Natural killer cell (primary cell): Measurements from ENCODE around the gene SORCS2. TPM values are rescaled to one million over a fixed set of nuclear protein-coding genes. Genes with fewer than 3 reads are reported as not detected.

Experiments
- ATAC-seq, 3 donors: fragments of 150-1000 bp in 2 of 3; fragments of 200-7000 bp in 1 of 3; cut with Tn5 transposase; 1 replicate in 1 of 3; 2 replicates in 2 of 3; pipeline ENCODE4 v1.10.0; 2021; ENCODE audit warnings: mild to moderate bottlenecking in 2 of 3, moderate library complexity in 2 of 3
- DNase-seq, 2 donors: peaks; one replicate each; pipeline versions ENCODE4 v3.0.0 to v3.0.0-alpha.2; 2013 to 2021; ENCODE audit warnings: mixed read lengths in 1 of 2
- H3K27ac ChIP-seq: one replicate; pipeline ENCODE4 v1.5.1; 2013; ENCODE audit warnings: mild to moderate bottlenecking, low read length
- H3K27me3 ChIP-seq: one replicate; pipeline ENCODE4 v1.6.1; 2013; ENCODE audit warnings: low read length; ENCODE audit not compliant: control insufficient read depth, insufficient read depth
- H3K36me3 ChIP-seq: one replicate; pipeline ENCODE4 v1.6.1; 2013; ENCODE audit warnings: low read length; ENCODE audit not compliant: control insufficient read depth, insufficient read depth
- H3K4me1 ChIP-seq: one replicate; pipeline ENCODE4 v1.6.1; 2013; ENCODE audit warnings: low read length; ENCODE audit not compliant: control insufficient read depth, insufficient read depth
- H3K4me3 ChIP-seq: one replicate; pipeline ENCODE4 v1.5.1; 2013; ENCODE audit warnings: low read length
- H3K9me3 ChIP-seq: one replicate; pipeline ENCODE4 v1.6.1; 2013; ENCODE audit warnings: low read length; ENCODE audit not compliant: control insufficient read depth, insufficient read depth
- H3K27ac Mint-ChIP-seq, 2 donors: one replicate each; pipeline ENCODE4 v1.8.0; 2022; ENCODE audit warnings: mild to moderate bottlenecking in 2 of 2, mixed read lengths in 2 of 2, moderate library complexity in 1 of 2
- H3K27me3 Mint-ChIP-seq, 2 donors: one replicate each; pipeline ENCODE4 v1.8.0; 2022; ENCODE audit warnings: low read depth in 2 of 2, mixed read lengths in 2 of 2
- H3K36me3 Mint-ChIP-seq: one replicate; pipeline ENCODE4 v1.8.0; 2022; ENCODE audit warnings: mixed read lengths
- H3K4me1 Mint-ChIP-seq, 2 donors: one replicate each; pipeline ENCODE4 v1.8.0; 2022; ENCODE audit warnings: mixed read lengths in 2 of 2
- H3K4me3 Mint-ChIP-seq: one replicate; pipeline ENCODE4 v1.8.0; 2022; ENCODE audit warnings: mild to moderate bottlenecking, moderate library complexity, mixed read lengths
- H3K9me3 Mint-ChIP-seq, 2 donors: one replicate each; pipeline ENCODE4 v1.8.0; 2022; ENCODE audit warnings: mixed read lengths in 2 of 2
- CTCF ChIP-seq: fragments of 200-600 bp; IDR thresholded peaks from one replicate; pipeline ENCODE4 v1.8.0; 2022; ENCODE audit warnings: antibody characterized with exemption
- WGBS: methylation state at CpG from one replicate; pipeline ENCODE4 v1.1.7; 2013; ENCODE audit warnings: missing lambda C conversion rate; ENCODE audit not compliant: insufficient coverage; 5-methylcytosine and 5-hydroxymethylcytosine counted together
- intact Hi-C: fragments of 100-400 bp; cut with micrococcal nuclease; formaldehyde crosslinking; loops from one replicate; pipeline ENCODE4 v1.14.2; 2022
- total RNA-seq, 4 donors: library from RNA; stranded (reverse); fragments of 120-200 nt in 1 of 4; gene quantifications; one replicate each; pipeline versions ENCODE4 v1.2.3 to v1.2.4, GENCODE V29; 2013 to 2022

The SORCS2 gene
- total RNA-seq, 3 donors from 2014 or later (not counting 1 experiment from before 2014, with no cell fraction given), result 1.2 to 2.5 (median 1.4) TPM

- no peak overlapping the region for H3K4me3 Mint-ChIP-seq
- H3K27me3 Mint-ChIP-seq, result peaks cover 46 to 48% of the 10 kb centered on the region in 2 donors
- 83% methylated on average over 5 of the region's 5 CpGs for WGBS
- ATAC-seq, result no peak
- Histone ChIP-seq H3K4me3 (no peak overlapping the region), H3K27ac (no peak overlapping the region), H3K9me3 (no peaks in the 10 kb centered on the region), H3K4me1 (peaks cover 9% of the 10 kb centered on the region), H3K36me3 (no peaks in the 10 kb centered on the region), H3K27me3 (peaks cover 25% of the 10 kb centered on the region)
- no peaks in the 10 kb centered on the region for H3K9me3 Mint-ChIP-seq
- H3K4me1 Mint-ChIP-seq, result no peaks in the 10 kb centered on the region
- DNase-seq, result no peak
- TF ChIP-seq CTCF, result no peak
- intact Hi-C loops, result loop anchor here (10.0 kb wide), 1 partner anchor 788 kb away; no protein-coding TSS in a partner anchor
- no peak overlapping the region for H3K27ac Mint-ChIP-seq
- no peaks in the 10 kb centered on the region for H3K36me3 Mint-ChIP-seq
These were observed 4.4 kb downstream of the SORCS2 start for GRCh38 chr4:7196736-7197135.

- H3K36me3 ChIP-seq, result no peaks in the 10 kb centered on the region
- intact Hi-C loops, result loop anchor here (10.0 kb wide), 1 partner anchor 787 kb away; no protein-coding TSS in a partner anchor
- DNase-seq, result no peak
- Mint-ChIP-seq H3K4me3 (no peak overlapping the region), H3K36me3 (no peaks in the 10 kb centered on the region), H3K9me3 (no peaks in the 10 kb centered on the region), H3K27me3 (peaks cover 47 to 57% of the 10 kb centered on the region in 2 donors), H3K27ac (no peak overlapping the region), H3K4me1 (no peaks in the 10 kb centered on the region)
- ATAC-seq, result no peak
- H3K4me1 ChIP-seq, result peaks cover 5% of the 10 kb centered on the region
- peaks cover 20% of the 10 kb centered on the region for H3K27me3 ChIP-seq
- no peaks in the 10 kb centered on the region for H3K9me3 ChIP-seq
- 80% methylated on average over 5 of the region's 5 CpGs for WGBS
- H3K4me3 ChIP-seq, result no peak overlapping the region
- no peak overlapping the region for H3K27ac ChIP-seq
- no peak for TF ChIP-seq CTCF
These were observed 5.6 kb downstream of the SORCS2 start for GRCh38 chr4:7197910-7198309.

- Histone ChIP-seq H3K4me3 (no peak overlapping the region), H3K9me3 (no peaks in the 10 kb centered on the region), H3K36me3 (no peaks in the 10 kb centered on the region), H3K27me3 (peaks cover 13% of the 10 kb centered on the region), H3K4me1 (no peaks in the 10 kb centered on the region), H3K27ac (no peak overlapping the region)
- Mint-ChIP-seq H3K27ac (no peak overlapping the region), H3K4me3 (no peak overlapping the region), H3K36me3 (no peaks in the 10 kb centered on the region), H3K9me3 (no peaks in the 10 kb centered on the region), H3K27me3 (peaks cover 47 to 57% of the 10 kb centered on the region in 2 donors), H3K4me1 (no peaks in the 10 kb centered on the region)
- DNase-seq, result no peak
- no peak for ATAC-seq
- intact Hi-C loops, result loop anchor here (10.0 kb wide), 1 partner anchor 786 kb away; no protein-coding TSS in a partner anchor
- no peak for TF ChIP-seq CTCF
- WGBS, result 70% methylated on average over 20 of the region's 20 CpGs
These were observed 6.2 kb downstream of the SORCS2 start for GRCh38 chr4:7198440-7199128.
